HCT116 (cell line): Measurements from ENCODE around the gene GIT2. TPM values are rescaled to one million over a fixed set of nuclear protein-coding genes. Genes with fewer than 3 reads are reported as not detected.

Experiments
- ATAC-seq: fragments of 200-7000 bp; cut with Tn5 transposase; 2 replicates; pipeline ENCODE4 v1.9.1; 2020; ENCODE audit warnings: mild to moderate bottlenecking, moderate library complexity
- BruUV-seq: library from RNA; stranded (reverse); fragments of 400-500 nt; replicated peaks from 2 replicates; lab custom pipeline; 2021; lab: Mats Ljungman, UMichigan
- CTCF ChIA-PET: fragments of 300-600 bp; sonication (Branson Sonifier 250); formaldehyde crosslinking; loops from one replicate; lab custom pipeline; 2021; ENCODE audit warnings: antibody characterized with exemption; lab: Charles Lee
- POLR2A ChIA-PET: fragments of 300-600, 350-600 bp; sonication (Branson Sonifier 250); formaldehyde crosslinking; loops from one replicate; lab custom pipeline; 2021; ENCODE audit warnings: antibody characterized with exemption; lab: Charles Lee
- RAD21 ChIA-PET, 2 experiments: fragments of 300-600 bp; sonication (Branson Sonifier 250); formaldehyde crosslinking; loops; one replicate each; lab custom pipeline; 2023; ENCODE audit warnings: low total read pairs in 2 of 2; ENCODE audit not compliant: uncharacterized antibody in 2 of 2, unreplicated experiment in 2 of 2, low non-redundant PET in 1 of 2; lab: Charles Lee
- DNase-seq: peaks from one replicate; pipeline ENCODE4 v3.0.0-alpha.2; 2010; ENCODE audit warnings: low read depth, low spot score
- H2AFZ ChIP-seq: fragments of 200-600 bp; shearing (Covaris generic), sonication (generic); 2 replicates; pipeline ENCODE4 v1.6.1; 2017; ENCODE audit warnings: low read depth, mixed run types, mixed read lengths, antibody characterized with exemption, low read length; ENCODE audit not compliant: poor library complexity, severe bottlenecking
- H3K27ac ChIP-seq: 2 replicates; pipeline ENCODE4 v1.5.1; 2012; ENCODE audit warnings: low read depth, low read length
- H3K27me3 ChIP-seq: fragments of 200-600 bp; sonication (generic); 2 replicates; pipeline ENCODE4 v1.6.1; 2016; ENCODE audit warnings: mixed run types, low read length, mixed read lengths; ENCODE audit not compliant: insufficient read depth
- H3K36me3 ChIP-seq, 2 experiments: fragments of 200-500 bp in 1 of 2; fragments of 200-600 bp in 1 of 2; sonication (Bioruptor generic) in 1 of 2; sonication (generic) in 1 of 2; 2 replicates each; pipeline versions ENCODE4 v1.5.1 to v1.6.1; 2014 to 2016; ENCODE audit warnings: low read length in 2 of 2, inconsistent platforms in 1 of 2, mixed read lengths in 1 of 2, mixed run types in 1 of 2; ENCODE audit not compliant: insufficient read depth in 2 of 2, control insufficient read depth in 1 of 2
- H3K4me1 ChIP-seq, 2 experiments: fragments of 200-600 bp in 1 of 2; sonication (generic) in 1 of 2; 2 replicates each; pipeline versions ENCODE4 v1.5.1 to v1.6.1; 2012 to 2017; ENCODE audit warnings: low read length in 2 of 2, inconsistent platforms in 1 of 2, mild to moderate bottlenecking in 1 of 2, mixed read lengths in 1 of 2, mixed run types in 1 of 2, moderate library complexity in 1 of 2; ENCODE audit not compliant: insufficient read depth in 2 of 2, control insufficient read depth in 1 of 2
- H3K4me2 ChIP-seq: fragments of 200-600 bp; sonication (generic); 2 replicates; pipeline ENCODE4 v1.6.1; 2017; ENCODE audit warnings: mixed run types, low read length, mixed read lengths
- H3K4me3 ChIP-seq, 2 experiments: fragments of 200-600 bp in 1 of 2; sonication (generic) in 1 of 2; replicated peaks in 1 of 2; 2 replicates each; pipeline ENCODE4 v1.5.1; 2011 to 2016; ENCODE audit warnings: low read length in 2 of 2, control low read depth in 1 of 2, low read depth in 1 of 2, mild to moderate bottlenecking in 1 of 2, mixed read lengths in 1 of 2, mixed run types in 1 of 2
- H3K79me2 ChIP-seq: fragments of 200-600 bp; sonication (generic); 2 replicates; pipeline ENCODE4 v1.6.1; 2017; ENCODE audit warnings: mild to moderate bottlenecking, mixed run types, low read length, moderate library complexity, mixed read lengths; ENCODE audit not compliant: insufficient read depth
- H3K9ac ChIP-seq: fragments of 200-600 bp; sonication (generic); 2 replicates; pipeline ENCODE4 v1.6.1; 2016; ENCODE audit warnings: low read length, mixed read lengths
- H3K9me2 ChIP-seq: fragments of 200-600 bp; sonication (generic), shearing (Covaris generic); 2 replicates; pipeline ENCODE4 v1.6.1; 2017; ENCODE audit warnings: mixed run types, mild to moderate bottlenecking, moderate library complexity; ENCODE audit not compliant: insufficient read depth
- H3K9me3 ChIP-seq, 2 experiments: fragments of 200-500 bp in 1 of 2; fragments of 200-600 bp in 1 of 2; sonication (Bioruptor generic) in 1 of 2; sonication (generic) in 1 of 2; 2 replicates each; pipeline ENCODE4 v1.6.1; 2014 to 2017; ENCODE audit warnings: low read length in 2 of 2, mixed read lengths in 2 of 2, inconsistent platforms in 1 of 2, low read depth in 1 of 2, mild to moderate bottlenecking in 1 of 2, mixed run types in 1 of 2, moderate library complexity in 1 of 2; ENCODE audit not compliant: control insufficient read depth in 1 of 2, insufficient read depth in 1 of 2
- H4K20me1 ChIP-seq: fragments of 200-600 bp; sonication (generic), shearing (Covaris generic); 2 replicates; pipeline ENCODE4 v1.6.1; 2017; ENCODE audit warnings: mixed run types, mild to moderate bottlenecking, moderate library complexity; ENCODE audit not compliant: insufficient read depth
- ATF3 ChIP-seq: IDR thresholded peaks from 2 replicates; pipeline ENCODE4 v1.6.1; 2012
- CTCF ChIP-seq, 3 experiments: fragments of 200-600 bp in 1 of 3; sonication (generic) in 1 of 3; IDR thresholded peaks in 2 of 3; conservative IDR thresholded peaks in 1 of 3; 2 replicates each; pipeline ENCODE4 v1.5.1; 2012 to 2017; ENCODE audit warnings: low read depth in 2 of 3, low read length in 2 of 3, antibody characterized with exemption in 1 of 3, borderline replicate concordance in 1 of 3, control low read depth in 1 of 3, mild to moderate bottlenecking in 1 of 3, mixed read lengths in 1 of 3, mixed run types in 1 of 3, moderate library complexity in 1 of 3; ENCODE audit not compliant: insufficient read depth in 1 of 3
- EGR1 ChIP-seq: IDR thresholded peaks from 2 replicates; pipeline ENCODE4 v1.6.1; 2012; ENCODE audit warnings: low read depth
- EZH2phosphoT487 ChIP-seq: fragments of 200-600 bp; IDR thresholded peaks from 2 replicates; pipeline ENCODE4 v1.6.1; 2018; ENCODE audit warnings: antibody characterized with exemption, borderline replicate concordance
- JUND ChIP-seq: IDR thresholded peaks from 2 replicates; pipeline ENCODE4 v1.6.1; 2012
- SIN3A ChIP-seq: IDR thresholded peaks from 2 replicates; pipeline ENCODE4 v1.6.1; 2012; ENCODE audit warnings: low read depth
- SP1 ChIP-seq: IDR thresholded peaks from 2 replicates; pipeline ENCODE4 v1.6.1; 2012; ENCODE audit warnings: low read depth
- YY1 ChIP-seq: IDR thresholded peaks from 2 replicates; pipeline ENCODE4 v1.6.1; 2011; ENCODE audit warnings: low read length, low read depth, moderate library complexity, mild to moderate bottlenecking; ENCODE audit not compliant: insufficient replicate concordance; ENCODE audit errors: extremely low read depth
- ZNF274 ChIP-seq: fragments of 200-500 bp; sonication (Bioruptor generic); IDR thresholded peaks from 2 replicates; pipeline ENCODE4 v1.6.1; 2014; ENCODE audit warnings: mild to moderate bottlenecking, low read depth, low read length, inconsistent platforms
- intact Hi-C: fragments of 100-400 bp; cut with micrococcal nuclease; formaldehyde crosslinking; loops from 2 replicates; pipeline ENCODE4 v1.10.0; 2022
- total RNA-seq: library from RNA; stranded (reverse); gene quantifications from one replicate; pipeline ENCODE4 v1.2.1, GENCODE V29; 2021; ENCODE audit not compliant: unreplicated experiment

The GIT2 gene
- total RNA-seq, 1 experiment from 2014 or later = 21.5 TPM

GRCh38 chr12:110042264-110042663 lies 46.1 kb upstream of the GIT2 start:
- no peak for DNase-seq
- Histone ChIP-seq H3K36me3 (peaks cover 5 to 7% of the 10 kb centered on the region in 2 experiments; a peak in 3 of 4 replicates), H3K27ac (no peak overlapping the region), H3K9me2 (no peaks in the 10 kb centered on the region), H3K4me1 (peaks cover 14 to 27% of the 10 kb centered on the region in 2 experiments), H3K4me2 (no peak overlapping the region), H3K4me3 (no peak overlapping the region), H4K20me1 (no peaks in the 10 kb centered on the region), H3K27me3 (no peaks in the 10 kb centered on the region), H3K79me2 (peaks cover 41% of the 10 kb centered on the region), H2AFZ (no peak overlapping the region), H3K9me3 (no peaks in the 10 kb centered on the region), H3K9ac (no peak overlapping the region)
- no peak for ATAC-seq
- BruUV-seq = no TSS peak
- ChIA-PET POLR2A (no interaction called here), RAD21 (no interaction called here), CTCF (no interaction called here)
- TF ChIP-seq SIN3A (no peak), JUND (no peak), SP1 (no peak), EZH2phosphoT487 (no peak), ATF3 (no peak), YY1 (no peak), EGR1 (no peak), CTCF (IDR thresholded peaks at IDR 0.05 in 2 of 3, conservative IDR thresholded peaks at IDR 0.05 in 1 of 3; ENCODE audit: borderline replicate concordance in 1 of 3, insufficient read depth in 1 of 3, low read depth in 2 of 3, low read length in 2 of 3) (no peak), ZNF274 (no peak)
- intact Hi-C loops = no loop called here
